ENCODE results near the gene MED20.

MED20 gene

GRCh38 chr6:41940759-41941279, 19.9 kb upstream of the MED20 start:
- peak in 1 of 2 experiments; percentile 51 for DNase-seq (ENCODE audit: low read depth in 2 of 2)

- peak in 1 of 2 experiments; percentile 54 for DNase-seq (ENCODE audit: low read depth in 2 of 2)
Observed at GRCh38 chr6:41939848-41940758, 19.2 kb upstream of the MED20 start.

GRCh38 chr6:41939176-41939847, 18.4 kb upstream of the MED20 start:
- DNase-seq (ENCODE audit: low read depth in 2 of 2) = peak in 1 of 2 experiments; percentile 61

GRCh38 chr6:41938590-41939175, 17.7 kb upstream of the MED20 start:
- no peak for DNase-seq (ENCODE audit: low read depth in 2 of 2)

- DNase-seq (ENCODE audit: low read depth in 2 of 2) = no peak
Observed at GRCh38 chr6:41937861-41938574, 17.1 kb upstream of the MED20 start.

GRCh38 chr6:41937472-41937860, 16.5 kb upstream of the MED20 start:
- no peak for DNase-seq (ENCODE audit: low read depth in 2 of 2)

GRCh38 chr6:41936073-41936837, 15.3 kb upstream of the MED20 start:
- peak in 1 of 2 experiments; percentile 62 for DNase-seq (ENCODE audit: low read depth in 2 of 2)

- DNase-seq (ENCODE audit: low read depth in 2 of 2) = no peak
Observed at GRCh38 chr6:41935685-41936072, 14.7 kb upstream of the MED20 start.

- no peak for DNase-seq (ENCODE audit: low read depth in 2 of 2)
Observed at GRCh38 chr6:41935193-41935574, 14.2 kb upstream of the MED20 start.

- no peak for DNase-seq (ENCODE audit: low read depth in 2 of 2)
Observed at GRCh38 chr6:41934278-41935192, 13.6 kb upstream of the MED20 start.

- DNase-seq (ENCODE audit: low read depth in 2 of 2) = no peak
Observed at GRCh38 chr6:41932378-41932777, 11.4 kb upstream of the MED20 start.

GRCh38 chr6:41931792-41932191, 10.9 kb upstream of the MED20 start:
- DNase-seq (ENCODE audit: low read depth in 2 of 2) = no peak

- DNase-seq (ENCODE audit: low read depth in 2 of 2) = no peak
Observed at GRCh38 chr6:41929924-41930323, 9.0 kb upstream of the MED20 start.

GRCh38 chr6:41927253-41927652, 6.3 kb upstream of the MED20 start:
- no peak for DNase-seq (ENCODE audit: low read depth in 2 of 2)

- DNase-seq (ENCODE audit: low read depth in 2 of 2) = no peak
Observed at GRCh38 chr6:41922154-41922553, 1.2 kb upstream of the MED20 start.

- DNase-seq (ENCODE audit: low read depth in 2 of 2) = no peak
Observed at GRCh38 chr6:41921712-41921998, 716 bp upstream of the MED20 start.

GRCh38 chr6:41917528-41917927, 3.4 kb downstream of the MED20 start:
- no peak for DNase-seq (ENCODE audit: low read depth in 2 of 2)

GRCh38 chr6:41914869-41915530, 5.9 kb downstream of the MED20 start:
- DNase-seq (ENCODE audit: low read depth in 2 of 2) = no peak

GRCh38 chr6:41914343-41914742, 6.6 kb downstream of the MED20 start:
- DNase-seq (ENCODE audit: low read depth in 2 of 2) = no peak

GRCh38 chr6:41909727-41910126, 11.2 kb downstream of the MED20 start:
- DNase-seq (ENCODE audit: low read depth in 2 of 2) = no peak
